Liver (tissue), 9 donors: ENCODE results near the gene SLC1A2. TPM values are rescaled to one million over a fixed set of nuclear protein-coding genes. Genes with fewer than 3 reads are reported as not detected.

ENCODE experiments used
- DNase-seq: peaks from one replicate; pipeline ENCODE4 v3.0.0-alpha.2; 2017; ENCODE audit warnings: low spot score
- H3K27ac ChIP-seq, 2 donors: one replicate each; pipeline ENCODE4 v1.7.0; 2013; ENCODE audit warnings: inconsistent platforms in 2 of 2, low read length in 2 of 2, control low read depth in 1 of 2, low read depth in 1 of 2, mild to moderate bottlenecking in 1 of 2
- H3K27me3 ChIP-seq, 4 donors: one replicate each; pipeline versions ENCODE4 v1.6.1 to v1.7.0; 2013; ENCODE audit warnings: low read length in 3 of 4, inconsistent platforms in 1 of 4, mild to moderate bottlenecking in 1 of 4, moderate library complexity in 1 of 4; ENCODE audit not compliant: control insufficient read depth in 4 of 4, insufficient read depth in 4 of 4
- H3K36me3 ChIP-seq, 4 donors: one replicate each; pipeline versions ENCODE4 v1.6.1 to v1.7.0; 2013; ENCODE audit warnings: low read length in 3 of 4, mild to moderate bottlenecking in 3 of 4, low read depth in 1 of 4, moderate library complexity in 1 of 4; ENCODE audit not compliant: control insufficient read depth in 4 of 4, insufficient read depth in 3 of 4
- H3K4me1 ChIP-seq, 4 donors: one replicate each; pipeline versions ENCODE4 v1.6.1 to v1.7.0; 2013; ENCODE audit warnings: low read length in 3 of 4, mild to moderate bottlenecking in 3 of 4, moderate library complexity in 1 of 4; ENCODE audit not compliant: control insufficient read depth in 4 of 4, insufficient read depth in 4 of 4
- H3K4me3 ChIP-seq, 3 donors: one replicate each; pipeline versions ENCODE4 v1.6.1 to v1.7.0; 2013; ENCODE audit warnings: low read length in 3 of 3, control low read depth in 1 of 3, low read depth in 1 of 3, mild to moderate bottlenecking in 1 of 3
- H3K9ac ChIP-seq, 2 donors: one replicate each; pipeline ENCODE4 v1.7.0; 2013; ENCODE audit warnings: low read length in 2 of 2, mild to moderate bottlenecking in 2 of 2, moderate library complexity in 2 of 2, control low read depth in 1 of 2, low read depth in 1 of 2
- H3K9me3 ChIP-seq, 4 donors: one replicate each; pipeline versions ENCODE4 v1.6.1 to v1.7.0; 2013; ENCODE audit warnings: low read length in 3 of 4; ENCODE audit not compliant: control insufficient read depth in 4 of 4
- ATF3 ChIP-seq: IDR thresholded peaks from 2 replicates; pipeline ENCODE4 v1.6.1; 2016; ENCODE audit warnings: antibody characterized with exemption
- CTCF ChIP-seq: fragments of 150-350 bp; IDR thresholded peaks from 2 replicates; pipeline ENCODE4 v1.5.1; 2017; ENCODE audit warnings: improper control_type of control experiment, low read depth, low read length; ENCODE audit not compliant: missing input control
- EGR1 ChIP-seq, 2 donors: IDR thresholded peaks; 2 replicates each; pipeline ENCODE4 v1.6.1; 2016 to 2018; ENCODE audit warnings: antibody characterized with exemption in 2 of 2, low read depth in 2 of 2
- FOXA1 ChIP-seq: IDR thresholded peaks from 2 replicates; pipeline ENCODE4 v1.6.1; 2016; ENCODE audit warnings: antibody characterized with exemption
- FOXA2 ChIP-seq: IDR thresholded peaks from 2 replicates; pipeline ENCODE4 v1.6.1; 2016; ENCODE audit warnings: antibody characterized with exemption
- GABPA ChIP-seq, 2 donors: IDR thresholded peaks in 1 of 2; conservative IDR thresholded peaks in 1 of 2; 2 replicates each; pipeline ENCODE4 v1.6.1; 2016; ENCODE audit warnings: antibody characterized with exemption in 2 of 2, mild to moderate bottlenecking in 1 of 2, moderate library complexity in 1 of 2
- HNF4A ChIP-seq, 2 donors: conservative IDR thresholded peaks; 2 replicates each; pipeline ENCODE4 v1.6.1; 2016; ENCODE audit warnings: antibody characterized with exemption in 2 of 2, mild to moderate bottlenecking in 2 of 2
- HNF4G ChIP-seq: IDR thresholded peaks from 2 replicates; pipeline ENCODE4 v1.6.1; 2016; ENCODE audit warnings: antibody characterized with exemption
- JUND ChIP-seq, 2 donors: IDR thresholded peaks; 2 replicates each; pipeline ENCODE4 v1.6.1; 2016; ENCODE audit warnings: antibody characterized with exemption in 2 of 2
- MAX ChIP-seq: IDR thresholded peaks from 2 replicates; pipeline ENCODE4 v1.6.1; 2016; ENCODE audit warnings: antibody characterized with exemption
- NR2F2 ChIP-seq: IDR thresholded peaks from 2 replicates; pipeline ENCODE4 v1.6.1; 2016; ENCODE audit warnings: antibody characterized with exemption
- RAD21 ChIP-seq, 2 donors: IDR thresholded peaks; 2 replicates each; pipeline ENCODE4 v1.6.1; 2016; ENCODE audit warnings: antibody characterized with exemption in 2 of 2, mild to moderate bottlenecking in 2 of 2
- REST ChIP-seq: IDR thresholded peaks from 2 replicates; pipeline ENCODE4 v1.6.1; 2016; ENCODE audit warnings: antibody characterized with exemption, mild to moderate bottlenecking
- RXRA ChIP-seq, 2 donors: IDR thresholded peaks; 2 replicates each; pipeline ENCODE4 v1.6.1; 2017 to 2018; ENCODE audit warnings: antibody characterized with exemption in 2 of 2, mild to moderate bottlenecking in 1 of 2
- SP1 ChIP-seq: IDR thresholded peaks from 2 replicates; pipeline ENCODE4 v1.6.1; 2018; ENCODE audit warnings: antibody characterized with exemption, mild to moderate bottlenecking
- TAF1 ChIP-seq: conservative IDR thresholded peaks from 2 replicates; pipeline ENCODE4 v1.6.1; 2016; ENCODE audit warnings: antibody characterized with exemption, mild to moderate bottlenecking
- YY1 ChIP-seq: IDR thresholded peaks from 2 replicates; pipeline ENCODE4 v1.6.1; 2016; ENCODE audit warnings: antibody characterized with exemption, mild to moderate bottlenecking
- ZBTB33 ChIP-seq: IDR thresholded peaks from 2 replicates; pipeline ENCODE4 v1.6.1; 2016; ENCODE audit warnings: antibody characterized with exemption
- WGBS: extraction: QIAGEN DNeasy Blood & Tissue Kit; methylation state at CpG from one replicate; pipeline ENCODE4 v1.1.7; 2013; 5-methylcytosine and 5-hydroxymethylcytosine counted together
- polyA plus RNA-seq, 2 donors: library from polyadenylated mRNA; stranded (reverse) in 1 of 2; unstranded in 1 of 2; fragments of 200-250 nt in 1 of 2; fragments of >200 nt in 1 of 2; fragmentation: Nextera tagmentation in 1 of 2; extraction: Ambion mirVana in 1 of 2; gene quantifications; one replicate each; pipeline versions ENCODE4 v1.2.1 to v1.2.3, GENCODE V29; 2013 to 2015
- total RNA-seq, 2 donors: library from RNA; depleted of rRNA; stranded (reverse); fragments of >200 nt; gene quantifications; one replicate each; pipeline ENCODE4 v1.2.3, GENCODE V29; 2014
- donor health status: healthy.
- donor health status: healthy.
- donor health status: healthy.
- donor health status: healthy.
- donor health status: healthy.

SLC1A2 gene
- total and polyA plus RNA-seq, 4 donors = 6.4 to 19.5 (median 13.5) TPM

GRCh38 chr11:35207471-35208403, 211.6 kb downstream of the SLC1A2 start:
- Histone ChIP-seq H3K36me3 (no peaks in the 10 kb centered on the region), H3K9ac (no peak overlapping the region), H3K27ac (no peak overlapping the region), H3K9me3 (no peaks in the 10 kb centered on the region), H3K4me3 (no peak overlapping the region), H3K27me3 (no peaks in the 10 kb centered on the region), H3K4me1 (no peaks in the 10 kb centered on the region)
- no peak for DNase-seq
- 88% methylated on average over 10 of the region's 10 CpGs for WGBS
- TF ChIP-seq RAD21 (IDR thresholded peaks at IDR 0.05) = no peak
- no peak for TF ChIP-seq YY1
- TF ChIP-seq NR2F2 = no peak
- TF ChIP-seq TAF1 = no peak
- TF ChIP-seq JUND (IDR thresholded peaks at IDR 0.05) = no peak
- no peak for TF ChIP-seq EGR1 (IDR thresholded peaks at IDR 0.05; ENCODE audit: low read depth in 2 of 2)
- TF ChIP-seq ATF3 = no peak
- TF ChIP-seq RXRA (IDR thresholded peaks at IDR 0.05) = no peak
- no peak for TF ChIP-seq REST
- no peak for TF ChIP-seq SP1
- TF ChIP-seq GABPA (IDR thresholded peaks at IDR 0.05 in 1 of 2, conservative IDR thresholded peaks at IDR 0.05 in 1 of 2) = no peak
- TF ChIP-seq FOXA2 = no peak
- no peak for TF ChIP-seq MAX
- no peak for TF ChIP-seq HNF4G
- no peak for TF ChIP-seq FOXA1
- TF ChIP-seq ZBTB33 = no peak

GRCh38 chr11:35206616-35207015, 212.7 kb downstream of the SLC1A2 start:
- WGBS = 86% methylated on average over 1 of the region's 1 CpG
- H3K27ac ChIP-seq = no peak overlapping the region
- H3K4me3 ChIP-seq = no peak overlapping the region
- H3K27me3 ChIP-seq = no peaks in the 10 kb centered on the region
- no peaks in the 10 kb centered on the region for H3K9me3 ChIP-seq
- H3K36me3 ChIP-seq = no peaks in the 10 kb centered on the region
- DNase-seq = no peak
- no peak overlapping the region for H3K9ac ChIP-seq
- no peaks in the 10 kb centered on the region for H3K4me1 ChIP-seq
- TF ChIP-seq RAD21 (IDR thresholded peaks at IDR 0.05) = no peak
- no peak for TF ChIP-seq HNF4A (conservative IDR thresholded peaks at IDR 0.05)
- TF ChIP-seq EGR1 (IDR thresholded peaks at IDR 0.05; ENCODE audit: low read depth in 2 of 2) = no peak
- TF ChIP-seq FOXA1 = no peak
- TF ChIP-seq MAX = no peak
- no peak for TF ChIP-seq CTCF
- no peak for TF ChIP-seq TAF1
- TF ChIP-seq GABPA (IDR thresholded peaks at IDR 0.05 in 1 of 2, conservative IDR thresholded peaks at IDR 0.05 in 1 of 2) = no peak
- TF ChIP-seq RXRA (IDR thresholded peaks at IDR 0.05) = no peak
- no peak for TF ChIP-seq SP1
- TF ChIP-seq YY1 = no peak
- no peak for TF ChIP-seq REST
- no peak for TF ChIP-seq JUND (IDR thresholded peaks at IDR 0.05)
- TF ChIP-seq FOXA2 = no peak
